GM18502 (cell line): ENCODE results near the gene MAGI1.
"Not testable (repeated sequence)": the region's sequence is repeated elsewhere in the genome, so short reads cannot be mapped to it uniquely, and the experiment has no call there.

Experiments used
- ATAC-seq: cut with Tn5 transposase; IDR thresholded peaks from one replicate; pipeline ENCODE4 v1.9.1; 2021; ENCODE audit warnings: mild to moderate bottlenecking; ENCODE audit not compliant: unreplicated experiment, poor library complexity

The MAGI1 gene

DNA sequence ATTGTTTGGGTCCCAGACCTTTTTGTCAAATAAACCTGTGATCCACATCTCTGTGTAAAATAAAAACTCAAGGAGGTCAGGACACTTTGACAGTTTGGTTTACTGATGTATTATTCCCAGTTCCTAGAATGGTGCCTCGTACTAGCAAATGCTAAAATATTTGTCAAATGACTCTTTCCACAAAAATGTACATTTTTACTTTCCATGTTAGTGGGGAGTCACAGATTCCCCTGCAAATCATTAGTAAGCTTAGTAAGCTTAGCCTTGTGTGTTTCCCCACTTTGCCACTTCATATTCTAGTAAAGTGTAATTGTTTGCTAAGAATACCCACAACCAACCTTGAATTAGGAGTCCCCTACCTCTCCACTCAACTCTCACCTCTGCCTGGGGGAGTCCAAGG, 2.4 kb upstream of the MAGI1 start:
- no peak for ATAC-seq

DNA sequence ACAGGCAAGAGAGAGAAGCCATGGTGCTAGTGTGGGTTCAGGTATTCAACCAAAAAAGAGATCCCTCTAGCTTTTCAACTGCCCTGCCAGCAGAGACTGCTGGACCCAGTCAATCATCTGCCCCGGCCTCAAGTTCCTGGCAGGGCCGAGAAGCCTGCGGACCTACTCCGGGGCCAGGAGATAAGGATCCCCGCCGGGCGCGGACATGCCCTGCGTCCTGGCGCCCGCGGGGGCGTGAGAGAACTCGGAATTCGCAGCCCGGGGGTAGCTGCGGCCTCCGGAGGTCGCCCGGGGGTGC, 821 bp upstream of the MAGI1 start:
- ATAC-seq, result no peak

DNA sequence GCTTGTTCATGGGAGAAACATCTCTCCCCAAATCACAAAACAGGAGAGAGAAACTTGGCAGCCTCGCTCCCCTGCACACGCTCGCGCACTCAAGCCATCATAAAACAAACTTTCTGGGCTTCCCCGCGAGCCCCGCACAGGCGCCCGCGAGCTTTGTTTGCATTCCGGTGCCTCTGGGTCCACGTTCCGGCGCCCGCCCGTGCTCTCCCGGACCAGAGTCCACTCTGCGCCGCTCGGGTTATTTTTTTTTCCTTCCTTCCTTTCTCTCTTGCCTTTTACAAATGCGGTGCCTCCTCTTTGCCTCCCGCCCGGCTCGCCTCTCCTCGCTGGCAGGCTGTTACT, 363 bp downstream of the MAGI1 start:
- peak; percentile 39 for ATAC-seq

DNA sequence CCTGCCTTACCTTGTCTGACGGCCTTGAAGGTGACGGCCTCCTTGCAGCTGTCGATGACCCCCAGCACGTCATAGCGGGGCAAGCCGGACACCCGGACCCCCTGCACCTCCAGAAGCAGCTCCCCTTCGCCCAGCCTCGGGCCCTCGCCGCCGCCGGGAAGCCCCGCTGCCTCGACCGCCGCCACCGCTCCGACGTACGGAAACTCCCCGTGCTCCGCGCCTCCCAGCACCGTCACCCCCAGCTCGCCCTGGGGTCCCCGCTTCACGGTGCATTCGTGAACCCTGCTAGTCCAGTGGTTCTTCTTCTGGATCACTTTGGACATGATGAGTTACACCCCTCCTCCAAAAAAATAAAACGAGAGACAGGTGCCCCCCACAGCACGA, 740 bp downstream of the MAGI1 start:
- ATAC-seq, result peak; percentile 24

DNA sequence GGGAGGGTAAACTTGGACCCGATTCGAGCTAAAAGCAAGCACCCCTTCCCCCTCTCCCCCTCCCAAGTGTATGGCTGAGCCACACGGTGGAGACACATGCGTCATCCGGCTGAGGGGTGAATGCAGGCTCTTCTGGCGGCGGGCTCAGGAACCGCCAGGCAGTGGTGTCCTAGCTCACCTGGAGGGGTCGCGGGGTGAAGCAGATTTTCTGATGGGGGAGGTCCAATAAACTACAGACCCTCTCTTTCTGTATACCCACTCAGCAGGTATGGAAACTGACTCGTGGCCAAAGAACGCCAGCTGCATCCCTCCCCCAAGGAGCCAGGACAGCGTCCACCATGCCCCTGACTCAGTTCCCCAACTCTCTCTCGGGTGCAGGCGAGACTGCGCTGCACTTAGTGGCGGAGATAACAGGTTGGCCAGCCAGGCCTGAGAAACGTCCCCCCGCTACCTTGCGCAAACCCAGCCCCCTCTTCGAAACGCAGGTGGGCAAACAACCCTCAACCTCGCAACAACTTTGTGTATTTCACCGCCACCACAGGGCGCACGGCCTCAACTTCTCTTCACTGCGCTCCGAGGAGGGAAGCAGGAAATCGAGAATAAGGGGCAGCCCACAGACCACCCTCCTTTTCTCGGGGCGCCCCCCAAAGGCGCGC, 1.3 kb downstream of the MAGI1 start:
- ATAC-seq, result no peak

DNA sequence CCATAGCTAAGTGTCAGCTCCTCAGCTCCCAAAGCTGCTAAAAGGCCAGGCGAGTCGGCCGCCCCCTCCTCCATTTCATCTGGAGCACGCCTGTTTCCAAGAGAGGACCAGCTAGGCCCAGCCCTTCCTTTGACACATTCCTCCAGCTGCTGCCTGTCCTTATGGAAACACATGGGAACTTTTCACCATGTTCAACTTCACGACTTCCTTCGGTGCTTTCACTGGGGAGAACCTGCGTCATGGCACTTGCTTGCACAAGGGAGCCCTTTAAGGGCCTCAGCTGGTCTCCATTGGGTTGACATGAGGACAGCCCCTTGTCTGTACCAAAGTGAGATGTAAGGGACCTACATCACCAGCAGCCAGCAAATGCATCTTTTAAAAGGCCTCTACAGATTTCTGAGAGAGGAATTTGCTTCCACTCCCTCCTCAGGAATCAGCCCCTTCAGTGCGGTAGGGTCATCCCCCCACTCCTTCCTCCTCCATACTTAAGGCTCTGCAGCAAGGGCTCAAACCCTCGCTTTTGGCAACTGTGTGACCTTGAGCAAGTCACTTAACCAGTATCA, 2.1 kb downstream of the MAGI1 start:
- ATAC-seq, result no peak

DNA sequence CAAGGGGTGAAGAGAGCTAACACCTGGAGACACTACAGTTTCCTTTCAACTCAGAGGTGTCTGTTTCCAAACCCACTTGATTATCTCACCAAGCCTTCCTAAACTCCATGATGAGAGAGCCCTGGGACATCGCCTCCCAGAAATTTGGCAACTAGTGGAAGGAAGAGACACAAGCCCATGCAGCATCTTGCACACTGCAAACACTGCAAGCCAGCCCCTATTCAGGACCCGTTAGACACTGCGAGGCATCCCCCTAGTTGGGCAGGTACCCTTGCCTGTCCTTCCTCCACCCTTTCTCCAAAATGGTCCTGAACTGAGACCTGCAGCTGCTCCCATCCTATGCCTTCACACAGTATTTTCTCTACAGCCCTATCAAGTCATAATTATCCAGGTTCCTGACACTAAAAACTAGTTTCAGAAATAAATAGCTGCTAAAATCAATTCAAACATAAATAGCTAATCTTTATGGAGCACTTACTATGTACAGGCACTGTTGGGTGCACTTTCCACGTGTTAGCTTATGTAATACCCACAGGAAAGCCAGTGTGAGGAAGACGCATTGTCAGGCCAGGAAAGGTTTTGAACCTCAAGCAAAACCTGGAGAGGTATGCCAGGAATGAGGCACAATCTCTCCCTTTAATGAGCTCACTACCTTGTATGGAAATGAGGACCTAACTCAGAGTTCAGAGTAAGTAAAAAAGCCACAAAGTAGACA, 2.8 kb downstream of the MAGI1 start:
- no peak for ATAC-seq

DNA sequence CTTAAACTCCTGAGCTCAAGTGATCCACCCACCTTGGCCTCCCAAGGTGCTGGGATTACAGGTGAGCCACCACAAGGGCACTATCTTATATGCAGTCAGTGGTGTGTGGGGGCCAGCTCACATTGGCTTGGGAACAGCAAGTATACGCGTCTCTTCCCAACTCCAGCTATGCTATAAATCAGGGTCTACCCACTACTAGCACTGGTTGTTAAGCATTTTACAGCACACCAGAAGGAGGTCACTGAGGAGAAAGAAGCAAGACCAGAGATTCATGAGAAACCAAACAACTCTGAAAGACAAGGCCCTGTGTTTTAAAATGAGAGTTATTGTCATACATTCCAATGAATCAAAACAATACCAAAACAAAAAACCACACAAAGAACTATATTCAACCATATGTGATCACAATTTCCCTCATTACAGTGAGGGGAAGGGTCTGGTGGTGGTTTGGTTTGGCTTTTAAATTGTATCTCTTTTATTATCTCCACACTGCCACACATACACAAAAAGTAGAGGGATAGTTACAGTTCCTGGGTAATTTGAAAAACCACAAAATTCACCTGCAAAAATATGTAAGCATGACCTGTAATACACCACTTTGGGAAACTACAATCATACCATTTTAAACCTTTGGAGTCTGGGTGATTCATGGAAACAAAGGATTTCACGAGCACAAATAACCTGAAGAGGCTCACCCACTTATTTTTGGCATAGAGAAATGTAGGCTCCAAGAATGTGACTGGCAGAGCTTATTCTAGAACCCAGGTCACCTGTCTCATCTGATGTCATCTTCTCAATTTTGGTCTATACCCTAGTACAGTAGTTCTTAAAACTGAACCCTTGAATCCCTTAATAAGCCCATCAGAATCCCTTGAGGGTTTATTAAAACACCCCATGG, 5.2 kb downstream of the MAGI1 start:
- no peak for ATAC-seq

DNA sequence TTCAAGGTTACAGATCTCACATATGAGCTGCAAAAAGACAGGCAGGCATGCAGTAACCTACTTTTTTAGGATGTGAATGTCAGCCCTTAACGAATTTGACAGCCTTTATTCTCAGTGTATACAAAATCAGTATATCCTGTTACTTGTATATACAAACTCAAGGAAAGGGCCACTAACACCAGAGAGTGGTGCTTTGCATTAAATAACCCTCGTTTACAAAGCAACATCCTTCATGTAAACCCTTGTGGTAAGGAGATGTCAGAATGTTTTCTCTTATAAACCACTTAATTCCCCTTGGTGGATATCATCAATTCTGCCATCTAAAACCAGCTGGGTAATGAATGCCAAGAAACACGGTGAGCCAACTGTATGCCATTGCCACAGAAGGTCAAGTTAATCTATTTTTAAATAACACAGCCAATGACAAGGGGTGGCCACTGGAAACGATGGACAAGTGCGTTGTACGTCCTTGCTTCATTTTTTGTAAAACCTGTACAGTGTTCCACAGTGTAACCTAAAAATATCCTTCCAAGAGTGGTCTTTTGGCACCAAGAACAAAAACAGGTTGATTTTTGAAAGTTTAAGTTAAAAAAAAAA, 7.5 kb downstream of the MAGI1 start:
- ATAC-seq, result no peak

DNA sequence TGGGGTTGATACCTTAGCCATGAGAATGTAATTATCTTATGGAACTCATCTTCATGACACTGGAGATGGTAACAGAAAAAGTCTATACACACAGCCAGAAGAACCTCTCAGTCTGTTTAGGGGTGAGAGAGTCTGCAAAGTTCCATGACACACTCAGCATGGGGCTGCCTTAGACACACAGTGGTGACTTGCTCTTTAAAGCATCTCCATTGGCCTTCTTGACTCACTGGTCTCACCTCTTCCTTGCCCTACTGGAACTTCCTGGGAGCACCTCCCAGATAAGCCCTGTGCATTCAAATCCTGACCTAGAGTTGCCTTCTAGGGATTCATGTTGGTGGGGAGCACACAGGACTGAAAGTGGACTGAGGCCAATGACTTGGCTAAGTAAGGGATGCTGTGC, 9.3 kb downstream of the MAGI1 start:
- ATAC-seq, result no peak

DNA sequence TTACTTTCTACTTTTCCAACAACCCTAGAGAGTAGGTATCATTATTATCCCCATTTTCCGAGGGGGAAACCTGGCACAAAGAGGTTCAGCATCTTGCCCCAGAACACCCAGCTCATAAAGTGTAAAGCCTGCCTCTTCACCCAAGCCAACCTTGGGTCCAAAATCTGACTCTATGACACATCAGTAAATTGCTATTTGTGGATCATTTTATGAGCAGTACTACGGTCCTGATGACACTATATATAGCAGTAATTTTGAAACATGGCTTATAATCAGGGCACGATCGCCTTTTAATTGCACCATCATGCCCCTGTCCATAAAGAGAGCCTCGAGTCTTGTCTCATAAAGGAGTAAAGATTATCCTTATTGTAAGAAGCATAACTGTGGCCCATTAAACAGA, 9.7 kb downstream of the MAGI1 start:
- ATAC-seq, result no peak

DNA sequence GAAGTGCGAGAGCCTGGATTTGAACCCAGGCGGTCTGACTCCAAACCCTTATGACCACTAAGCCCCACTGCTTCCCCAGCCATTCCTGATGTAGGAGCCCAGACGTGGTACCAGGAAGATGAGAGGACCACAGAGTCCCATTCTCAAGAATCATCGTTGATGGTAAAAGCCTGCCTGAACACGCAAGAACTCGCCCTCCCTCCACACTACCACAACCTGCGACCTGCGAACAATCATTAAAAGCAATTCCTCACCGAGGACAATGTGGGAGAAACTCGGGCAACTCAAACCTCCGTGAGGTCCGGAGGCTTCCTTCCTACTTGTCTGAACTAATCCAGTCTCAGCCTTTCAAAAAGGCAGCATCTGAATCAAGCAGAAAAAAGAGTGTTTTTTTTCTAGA, 10.3 kb downstream of the MAGI1 start:
- no peak for ATAC-seq

DNA sequence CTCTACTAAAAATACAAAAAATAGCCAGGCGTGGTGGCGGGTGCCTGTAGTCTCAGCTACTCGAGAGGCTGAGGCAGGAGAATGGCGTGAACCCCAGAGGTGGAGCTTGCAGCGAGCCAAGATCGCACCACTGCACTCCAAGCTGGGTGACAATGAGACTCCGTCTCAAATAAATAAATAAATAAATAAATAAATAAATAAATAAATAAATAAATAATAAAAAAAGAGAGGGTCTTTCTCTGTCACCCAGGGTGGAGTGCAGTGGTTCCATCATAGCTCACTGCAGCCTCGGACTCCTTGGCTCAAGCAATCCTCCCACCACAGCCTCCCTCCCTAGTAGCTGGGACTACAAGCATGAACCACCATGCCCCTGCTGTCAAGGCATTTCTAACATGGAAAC, 11.6 kb downstream of the MAGI1 start:
- ATAC-seq, result not testable (repeated sequence)

DNA sequence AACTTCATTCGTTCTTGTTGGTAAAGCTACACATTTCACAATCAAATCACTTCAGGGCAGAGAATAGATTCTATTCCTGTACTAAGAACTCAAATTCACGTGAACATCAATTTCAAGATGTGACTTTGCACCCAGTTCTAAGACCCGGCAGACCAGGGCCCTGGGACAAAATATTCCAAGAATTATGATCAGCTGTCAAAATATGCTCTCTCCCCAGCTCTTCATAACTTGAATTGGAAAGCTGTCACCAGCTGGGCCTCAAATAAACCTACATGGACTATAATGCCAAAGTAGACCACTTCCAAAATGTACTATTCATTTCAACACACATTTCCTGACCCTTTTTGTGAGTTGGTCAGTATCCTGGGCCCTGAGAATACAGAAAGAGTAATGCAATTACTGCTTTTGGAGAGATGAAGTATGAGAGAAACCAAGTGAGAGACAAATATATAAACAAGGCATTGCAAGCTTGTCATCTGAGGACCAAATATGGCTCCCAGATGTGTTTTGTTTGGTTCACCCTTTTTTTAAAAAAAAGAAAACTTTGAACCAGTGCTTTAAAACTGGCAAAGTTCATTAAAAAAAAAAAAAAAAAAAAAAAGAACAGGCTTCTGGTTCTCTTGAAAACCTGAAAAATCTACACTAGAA, 14.9 kb downstream of the MAGI1 start:
- no peak for ATAC-seq

DNA sequence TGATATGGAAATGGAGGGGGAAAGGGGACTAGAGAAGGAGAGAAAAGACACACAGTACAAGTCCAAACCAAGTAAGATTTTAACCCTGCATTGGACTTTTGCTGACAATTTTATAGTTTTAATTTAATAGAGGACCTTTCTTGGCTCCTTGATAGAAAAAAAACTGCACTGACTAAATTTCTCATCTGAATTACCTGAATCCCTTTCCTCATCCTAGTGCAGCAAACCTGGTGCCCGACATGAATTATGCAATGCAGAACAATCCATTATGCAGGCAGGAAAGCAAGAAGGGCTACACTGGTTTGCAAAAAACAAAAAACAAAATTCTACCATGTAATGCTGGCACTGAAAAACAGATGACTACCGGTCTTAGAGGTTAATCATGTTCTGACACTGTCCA, 15.5 kb downstream of the MAGI1 start:
- ATAC-seq, result no peak

DNA sequence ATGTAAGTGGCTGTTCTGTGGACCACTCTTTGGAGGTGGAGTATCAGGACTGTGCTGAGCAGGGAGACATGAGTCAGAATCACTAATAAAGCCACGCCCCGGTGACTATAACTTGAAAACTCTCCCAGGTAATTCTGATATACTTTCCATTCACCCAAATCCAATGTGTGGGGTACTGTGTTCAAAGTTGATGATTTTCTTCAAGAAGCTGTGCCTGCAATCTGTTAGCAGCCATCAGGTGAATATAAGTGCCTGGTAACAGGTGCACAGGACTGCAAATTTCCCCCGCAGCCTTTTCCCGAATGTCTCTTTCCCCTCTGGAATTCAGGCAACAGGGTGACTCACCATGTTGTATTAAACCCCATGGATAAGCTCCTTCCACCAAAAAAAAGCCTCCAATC, 17.0 kb downstream of the MAGI1 start:
- no peak for ATAC-seq

DNA sequence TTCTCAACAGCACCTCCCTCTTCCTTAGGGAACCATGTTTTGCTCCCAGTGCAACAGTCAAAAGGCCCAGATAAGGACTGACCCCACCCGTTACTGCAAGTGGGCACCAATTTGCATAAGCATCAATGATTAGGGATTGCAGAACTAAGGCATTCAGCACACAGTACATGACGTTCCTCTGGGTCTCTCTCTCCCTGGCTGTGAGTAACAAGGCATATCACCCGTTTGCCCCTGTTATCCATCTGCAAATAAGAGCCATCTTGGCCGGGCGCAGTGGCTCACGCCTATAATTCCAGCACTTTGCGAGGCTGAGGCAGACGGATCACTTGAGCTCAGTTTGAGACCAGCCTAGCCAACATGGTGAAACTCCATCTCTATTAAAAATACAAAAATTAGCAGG, 18.8 kb downstream of the MAGI1 start:
- no peak for ATAC-seq

DNA sequence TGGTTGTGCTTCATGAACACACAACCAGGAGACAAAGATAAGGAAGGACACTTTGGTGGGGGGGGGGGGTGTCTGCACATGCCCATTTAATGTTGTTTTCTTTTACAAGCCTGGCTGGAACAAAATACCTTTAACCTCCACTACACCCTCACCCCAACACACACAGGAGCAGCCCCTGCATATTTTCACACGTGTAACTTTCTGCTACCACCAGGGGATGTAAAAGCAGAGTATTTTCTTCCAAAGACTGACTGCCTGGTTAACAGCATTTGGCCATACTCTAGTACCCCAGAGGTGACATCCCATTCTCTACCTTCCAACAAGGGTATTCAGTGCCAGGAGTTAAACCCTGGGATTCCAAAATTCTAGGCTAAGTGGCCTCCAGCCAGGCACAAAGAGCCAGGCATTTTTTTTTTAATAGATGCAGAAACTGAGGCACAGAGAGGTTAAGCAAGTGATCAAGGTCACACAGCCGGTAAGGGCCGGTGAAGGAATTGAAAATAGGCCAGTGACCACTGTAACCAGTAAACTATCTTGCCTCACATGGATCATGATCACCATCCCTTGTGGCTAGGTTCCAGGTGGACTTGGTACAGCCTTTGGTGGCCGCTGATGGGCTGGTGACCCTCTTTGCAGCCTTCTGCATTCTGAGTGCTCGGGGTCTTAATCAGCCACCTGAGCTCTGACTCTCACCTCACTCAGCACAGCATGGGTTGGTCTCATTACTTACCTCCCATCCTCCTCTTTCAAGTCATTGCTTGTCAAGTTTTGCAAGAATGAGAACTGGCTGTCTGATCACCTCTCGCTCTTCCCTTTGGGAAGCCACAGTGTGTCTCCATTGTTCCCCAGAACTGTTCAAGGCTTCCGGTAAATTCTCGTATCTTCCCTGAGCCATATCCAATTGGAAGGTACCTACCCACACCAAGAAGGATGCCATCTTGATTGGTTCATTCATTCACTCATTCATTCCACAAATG, 20.4 kb downstream of the MAGI1 start:
- ATAC-seq, result no peak

DNA sequence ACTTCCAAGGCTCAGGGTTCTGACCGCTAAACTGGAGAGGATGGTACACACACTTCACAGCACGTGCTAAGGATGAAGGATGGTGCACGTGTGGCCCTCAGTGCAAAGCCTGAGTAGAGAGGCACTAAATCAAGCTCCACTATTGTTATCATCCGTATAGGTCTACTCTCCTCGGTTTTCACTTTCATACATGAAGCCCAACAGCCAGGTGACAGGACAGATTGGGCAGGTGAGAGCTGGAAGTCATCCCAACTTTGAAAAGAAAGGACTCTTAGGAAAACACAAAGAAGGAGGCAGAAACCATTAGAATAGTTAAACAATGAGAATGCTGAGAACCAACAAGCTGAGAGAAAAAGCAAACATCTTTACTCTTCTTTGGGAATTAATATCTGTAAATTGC, 21.1 kb downstream of the MAGI1 start:
- ATAC-seq, result no peak
